Measurements from ENCODE around the gene PPIG. TPM values are rescaled to one million over a fixed set of nuclear protein-coding genes. Genes with fewer than 3 reads are reported as not detected.

Gene PPIG
- total RNA-seq, 2 experiments from 2014 or later: 67.3 to 72.6 TPM

GRCh38 chr2:169623235-169623634 lies 39.1 kb downstream of the PPIG start:
- Mint-ChIP-seq H3K36me3 (peaks cover 32% of the 10 kb centered on the region), H3K27ac (no peak overlapping the region), H3K9me3 (no peaks in the 10 kb centered on the region), H3K4me1 (peaks cover 21% of the 10 kb centered on the region), H3K27me3 (no peaks in the 10 kb centered on the region), H3K4me3 (no peak overlapping the region)
- no peak for DNase-seq

GRCh38 chr2:169625781-169626180 lies 41.6 kb downstream of the PPIG start:
- H3K4me1 Mint-ChIP-seq: peaks cover 8% of the 10 kb centered on the region
- no peaks in the 10 kb centered on the region for H3K27me3 Mint-ChIP-seq
- H3K4me3 Mint-ChIP-seq: no peak overlapping the region
- DNase-seq: no peak
- peaks cover 17% of the 10 kb centered on the region for H3K36me3 Mint-ChIP-seq
- H3K27ac Mint-ChIP-seq: no peak overlapping the region
- no peaks in the 10 kb centered on the region for H3K9me3 Mint-ChIP-seq

GRCh38 chr2:169636440-169637097 lies 52.4 kb downstream of the PPIG start:
- Mint-ChIP-seq H3K27me3 (no peaks in the 10 kb centered on the region), H3K4me3 (no peak overlapping the region), H3K36me3 (peaks cover 14% of the 10 kb centered on the region), H3K9me3 (no peaks in the 10 kb centered on the region), H3K27ac (no peak overlapping the region), H3K4me1 (no peaks in the 10 kb centered on the region)
- no peak for DNase-seq

- no peak for DNase-seq
- Mint-ChIP-seq H3K4me3 (no peak overlapping the region), H3K27ac (no peak overlapping the region), H3K4me1 (no peaks in the 10 kb centered on the region), H3K36me3 (peaks cover 16% of the 10 kb centered on the region), H3K27me3 (no peaks in the 10 kb centered on the region), H3K9me3 (peaks cover 2% of the 10 kb centered on the region)
These were observed 53.5 kb downstream of the PPIG start for GRCh38 chr2:169637620-169638019.

GRCh38 chr2:169640104-169640503 lies 56.0 kb downstream of the PPIG start:
- Mint-ChIP-seq H3K4me3 (no peak overlapping the region), H3K4me1 (no peaks in the 10 kb centered on the region), H3K27ac (no peak overlapping the region), H3K36me3 (peaks cover 5% of the 10 kb centered on the region), H3K27me3 (no peaks in the 10 kb centered on the region), H3K9me3 (peaks cover 2% of the 10 kb centered on the region)
- no peak for DNase-seq

- H3K4me1 Mint-ChIP-seq: no peaks in the 10 kb centered on the region
- no peaks in the 10 kb centered on the region for H3K27me3 Mint-ChIP-seq
- peaks cover 2% of the 10 kb centered on the region for H3K9me3 Mint-ChIP-seq
- H3K4me3 Mint-ChIP-seq: no peak overlapping the region
- peaks cover 5% of the 10 kb centered on the region for H3K36me3 Mint-ChIP-seq
- H3K27ac Mint-ChIP-seq: no peak overlapping the region
- no peak for DNase-seq
These were observed 57.3 kb downstream of the PPIG start for GRCh38 chr2:169641464-169641863.

GRCh38 chr2:169644173-169644572 lies 60.0 kb downstream of the PPIG start:
- Mint-ChIP-seq H3K27ac (no peak overlapping the region), H3K4me1 (peaks cover 2% of the 10 kb centered on the region), H3K36me3 (peaks cover 3% of the 10 kb centered on the region), H3K27me3 (peaks cover 6% of the 10 kb centered on the region), H3K9me3 (peaks cover 4% of the 10 kb centered on the region), H3K4me3 (no peak overlapping the region)
- DNase-seq: no peak

- H3K9me3 Mint-ChIP-seq: peaks cover 1% of the 10 kb centered on the region
- DNase-seq: no peak
- H3K27ac Mint-ChIP-seq: no peak overlapping the region
- H3K4me3 Mint-ChIP-seq: no peak overlapping the region
- H3K27me3 Mint-ChIP-seq: peaks cover 17% of the 10 kb centered on the region
- no peaks in the 10 kb centered on the region for H3K36me3 Mint-ChIP-seq
- H3K4me1 Mint-ChIP-seq: peaks cover 2% of the 10 kb centered on the region
These were observed 63.3 kb downstream of the PPIG start for GRCh38 chr2:169647496-169647895.

GRCh38 chr2:169649278-169649677 lies 65.1 kb downstream of the PPIG start:
- no peak overlapping the region for H3K4me3 Mint-ChIP-seq
- no peaks in the 10 kb centered on the region for H3K36me3 Mint-ChIP-seq
- H3K27ac Mint-ChIP-seq: no peak overlapping the region
- H3K27me3 Mint-ChIP-seq: peaks cover 24% of the 10 kb centered on the region
- DNase-seq: no peak
- peaks cover 2% of the 10 kb centered on the region for H3K4me1 Mint-ChIP-seq
- peaks cover 1% of the 10 kb centered on the region for H3K9me3 Mint-ChIP-seq

GRCh38 chr2:169653636-169654035 lies 69.5 kb downstream of the PPIG start:
- Mint-ChIP-seq H3K27ac (no peak overlapping the region), H3K4me1 (no peaks in the 10 kb centered on the region), H3K9me3 (no peaks in the 10 kb centered on the region), H3K4me3 (no peak overlapping the region), H3K36me3 (no peaks in the 10 kb centered on the region), H3K27me3 (peaks cover 31% of the 10 kb centered on the region)
- DNase-seq: no peak

- Mint-ChIP-seq H3K27ac (no peak overlapping the region), H3K4me3 (no peak overlapping the region), H3K36me3 (no peaks in the 10 kb centered on the region), H3K9me3 (no peaks in the 10 kb centered on the region), H3K27me3 (peaks cover 24% of the 10 kb centered on the region), H3K4me1 (no peaks in the 10 kb centered on the region)
- DNase-seq: no peak
These were observed 72.0 kb downstream of the PPIG start for GRCh38 chr2:169656164-169656563.

- H3K27ac Mint-ChIP-seq: no peak overlapping the region
- no peaks in the 10 kb centered on the region for H3K4me1 Mint-ChIP-seq
- H3K36me3 Mint-ChIP-seq: no peaks in the 10 kb centered on the region
- no peak for DNase-seq
- H3K4me3 Mint-ChIP-seq: no peak overlapping the region
- no peaks in the 10 kb centered on the region for H3K9me3 Mint-ChIP-seq
- peaks cover 12% of the 10 kb centered on the region for H3K27me3 Mint-ChIP-seq
These were observed 74.7 kb downstream of the PPIG start for GRCh38 chr2:169658877-169659276.

- no peak overlapping the region for H3K27ac Mint-ChIP-seq
- H3K36me3 Mint-ChIP-seq: no peaks in the 10 kb centered on the region
- H3K27me3 Mint-ChIP-seq: peaks cover 8% of the 10 kb centered on the region
- no peak for DNase-seq
- H3K4me3 Mint-ChIP-seq: no peak overlapping the region
- H3K9me3 Mint-ChIP-seq: no peaks in the 10 kb centered on the region
- H3K4me1 Mint-ChIP-seq: no peaks in the 10 kb centered on the region
These were observed 75.2 kb downstream of the PPIG start for GRCh38 chr2:169659320-169659719.

GRCh38 chr2:169661265-169661664 lies 77.1 kb downstream of the PPIG start:
- no peaks in the 10 kb centered on the region for H3K9me3 Mint-ChIP-seq
- H3K4me1 Mint-ChIP-seq: no peaks in the 10 kb centered on the region

GRCh38 chr2:169662744-169663143 lies 78.6 kb downstream of the PPIG start:
- H3K27me3 Mint-ChIP-seq: no peaks in the 10 kb centered on the region
- no peak for DNase-seq
- H3K4me3 Mint-ChIP-seq: no peak overlapping the region
- no peaks in the 10 kb centered on the region for H3K36me3 Mint-ChIP-seq
- H3K4me1 Mint-ChIP-seq: no peaks in the 10 kb centered on the region
- no peaks in the 10 kb centered on the region for H3K9me3 Mint-ChIP-seq
- H3K27ac Mint-ChIP-seq: no peak overlapping the region

More at GRCh38 chr2:169661265-169661664, 77.1 kb downstream of the PPIG start:
- Mint-ChIP-seq H3K4me3 (no peak overlapping the region), H3K27ac (no peak overlapping the region), H3K27me3 (peaks cover 2% of the 10 kb centered on the region), H3K36me3 (no peaks in the 10 kb centered on the region)
- no peak for DNase-seq

GRCh38 chr2:169663247-169663646 lies 79.1 kb downstream of the PPIG start:
- Mint-ChIP-seq H3K27ac (no peak overlapping the region), H3K27me3 (no peaks in the 10 kb centered on the region), H3K4me3 (no peak overlapping the region), H3K4me1 (no peaks in the 10 kb centered on the region), H3K36me3 (no peaks in the 10 kb centered on the region), H3K9me3 (no peaks in the 10 kb centered on the region)
- DNase-seq: no peak
